Ishikawa (cell line): ENCODE data around the gene ATG9B.

Source experiments
- RAD21 ChIP-seq: IDR thresholded peaks from 2 replicates; pipeline ENCODE4 v1.6.1; 2012; ENCODE audit warnings: low read depth
- TAF1 ChIP-seq: IDR thresholded peaks from 2 replicates; pipeline ENCODE4 v1.6.1; 2012; ENCODE audit warnings: low read depth, mild to moderate bottlenecking
- YY1 ChIP-seq: IDR thresholded peaks from 2 replicates; pipeline ENCODE4 v1.6.1; 2012; ENCODE audit warnings: low read depth

DNA sequence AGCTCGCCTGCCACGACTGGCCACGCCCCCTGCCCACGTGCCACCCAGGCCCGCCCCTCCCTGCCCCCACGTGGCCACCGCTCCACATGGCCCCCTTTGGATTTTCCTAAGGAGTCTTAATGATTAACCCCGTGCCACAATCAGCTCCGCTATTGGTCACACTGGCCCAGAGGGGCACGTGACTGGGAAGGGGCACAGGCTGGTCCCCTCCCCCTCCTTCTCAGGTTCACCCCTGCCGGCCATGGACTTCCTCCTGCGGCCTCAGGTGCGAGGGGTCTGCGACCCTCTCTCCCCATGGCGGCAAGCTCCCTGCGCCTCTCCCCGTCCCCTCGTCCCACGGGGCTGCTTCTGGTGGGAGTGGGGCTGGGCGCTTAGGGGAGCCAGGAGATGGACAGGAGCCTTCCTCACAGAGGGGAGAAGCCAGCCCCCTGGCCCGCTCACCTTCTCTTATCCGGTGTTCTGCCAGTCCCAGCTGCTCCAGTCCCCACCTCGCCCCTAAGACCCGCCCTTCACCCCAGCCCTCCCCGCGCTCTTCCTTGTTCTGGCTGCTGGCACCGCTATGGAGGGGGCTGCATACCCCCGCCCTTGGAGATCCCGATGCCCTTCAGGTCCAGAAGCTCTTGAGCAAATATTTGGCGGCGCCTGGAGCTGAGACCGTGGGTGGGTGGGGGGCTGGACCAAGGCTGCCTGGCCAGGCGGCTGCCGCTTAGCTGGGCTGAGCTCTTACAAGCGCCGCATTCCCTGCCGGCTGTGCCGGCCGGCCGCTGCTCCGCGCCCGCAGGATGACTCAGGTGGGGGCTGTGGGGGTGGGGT is 38.3 kb upstream of the ATG9B start:
- TF ChIP-seq YY1 (no peak), TAF1 (no peak), RAD21 (no peak)
